Stimulated activated memory B cell treated with anti-CD40 and anti-IgM and Interleukin-4, amounts not matched to agents 10 μg/mL and 1 μg/mL and 100 μg/mL, for 72 hours (primary cell): Measurements from ENCODE around the gene AMIGO2.

ENCODE experiments used
- ATAC-seq: fragments of 150-1000 bp; cut with Tn5 transposase; 2 replicates; pipeline ENCODE4 v1.10.0; 2021
- H3K27ac Mint-ChIP-seq: one replicate; pipeline ENCODE4 v1.8.0; 2022; ENCODE audit warnings: mild to moderate bottlenecking, mixed read lengths
- H3K27me3 Mint-ChIP-seq: one replicate; pipeline ENCODE4 v1.8.0; 2022; ENCODE audit warnings: mixed read lengths
- H3K36me3 Mint-ChIP-seq: one replicate; pipeline ENCODE4 v1.8.0; 2022; ENCODE audit warnings: mixed read lengths
- H3K4me1 Mint-ChIP-seq: one replicate; pipeline ENCODE4 v1.8.0; 2022; ENCODE audit warnings: mixed read lengths
- H3K4me3 Mint-ChIP-seq: one replicate; pipeline ENCODE4 v1.8.0; 2022; ENCODE audit warnings: mild to moderate bottlenecking, moderate library complexity, mixed read lengths
- H3K9me3 Mint-ChIP-seq: one replicate; pipeline ENCODE4 v1.8.0; 2022; ENCODE audit warnings: mixed read lengths

AMIGO2 gene

GRCh38 chr12:47038270-47038748 lies 41.5 kb downstream of the AMIGO2 start:
- Mint-ChIP-seq H3K4me3 (no peak overlapping the region), H3K9me3 (peaks cover 5% of the 10 kb centered on the region), H3K36me3 (peaks cover 6% of the 10 kb centered on the region), H3K27me3 (no peaks in the 10 kb centered on the region), H3K27ac (peak overlapping the region; percentile 65), H3K4me1 (peaks cover 36% of the 10 kb centered on the region)
- ATAC-seq, result no peak

DNA sequence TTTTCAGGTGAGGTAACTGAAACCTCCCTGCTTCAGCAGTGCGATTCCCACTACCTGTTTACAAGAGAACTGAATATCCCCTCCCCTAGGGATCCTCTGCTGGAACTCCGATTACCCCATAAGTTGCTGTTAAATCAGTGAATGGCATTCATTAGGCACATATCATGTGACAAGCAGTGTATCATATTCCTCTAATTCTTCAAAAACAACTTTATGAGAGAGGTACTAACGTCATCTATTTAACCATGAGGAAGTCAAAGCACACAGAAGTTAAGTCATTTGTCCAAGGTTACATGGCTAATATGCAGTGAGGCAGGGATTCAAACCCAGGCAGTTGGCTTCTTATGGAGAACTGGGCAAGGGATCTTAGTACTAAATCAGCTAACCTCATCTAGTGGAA lies 44.3 kb downstream of the AMIGO2 start:
- H3K27ac Mint-ChIP-seq, result no peak overlapping the region
- H3K27me3 Mint-ChIP-seq, result no peaks in the 10 kb centered on the region
- ATAC-seq, result no peak
- no peaks in the 10 kb centered on the region for H3K36me3 Mint-ChIP-seq
- no peak overlapping the region for H3K4me3 Mint-ChIP-seq
- H3K9me3 Mint-ChIP-seq, result peaks cover 3% of the 10 kb centered on the region
- H3K4me1 Mint-ChIP-seq, result peaks cover 44% of the 10 kb centered on the region

DNA sequence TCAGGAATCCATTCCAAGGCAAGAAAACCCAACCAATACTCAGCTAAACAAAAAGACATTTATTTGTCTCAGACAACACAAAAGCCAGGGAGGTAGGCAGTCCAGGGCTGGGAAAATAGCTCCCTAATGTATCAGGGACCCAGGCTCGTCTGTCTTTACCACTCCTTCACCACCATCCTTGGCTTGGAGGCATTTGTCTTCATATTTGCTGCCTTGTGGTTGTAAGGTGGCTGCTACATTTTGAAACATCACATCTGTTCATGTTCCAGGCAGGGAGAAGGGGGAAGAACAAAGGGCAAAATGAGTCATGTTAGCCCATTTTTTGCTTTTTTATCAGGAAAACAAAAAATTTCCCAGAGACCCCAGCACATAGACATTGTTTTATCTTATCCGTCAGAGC lies 45.1 kb downstream of the AMIGO2 start:
- Mint-ChIP-seq H3K27me3 (no peaks in the 10 kb centered on the region), H3K36me3 (no peaks in the 10 kb centered on the region), H3K4me3 (no peak overlapping the region), H3K27ac (peak overlapping the region; percentile 67), H3K9me3 (peaks cover 3% of the 10 kb centered on the region), H3K4me1 (peaks cover 44% of the 10 kb centered on the region)
- no peak for ATAC-seq

- Mint-ChIP-seq H3K36me3 (no peaks in the 10 kb centered on the region), H3K27me3 (no peaks in the 10 kb centered on the region), H3K27ac (peak overlapping the region; percentile 67), H3K9me3 (peaks cover 3% of the 10 kb centered on the region), H3K4me3 (no peak overlapping the region), H3K4me1 (peaks cover 44% of the 10 kb centered on the region)
- no peak for ATAC-seq
Measured at GRCh38 chr12:47033789-47034555, 45.8 kb downstream of the AMIGO2 start.

DNA sequence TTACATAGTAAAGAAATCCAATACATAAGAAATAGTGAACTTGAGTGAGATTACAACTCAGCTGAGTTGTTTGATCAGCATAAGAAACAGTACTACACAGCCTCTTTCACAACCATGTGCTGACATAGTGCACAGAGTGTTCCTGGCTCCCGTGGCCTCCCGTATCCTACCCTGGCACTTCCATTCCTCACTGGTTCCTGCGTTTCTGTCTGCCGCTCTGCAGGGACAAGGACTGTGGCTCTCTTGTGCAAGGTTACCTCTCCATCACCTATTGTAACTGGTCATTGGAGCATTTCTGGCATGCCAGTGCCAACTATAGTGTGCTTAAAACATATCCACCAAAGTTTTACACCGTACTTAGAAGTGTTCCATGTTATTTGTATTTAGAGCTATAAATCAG lies 46.7 kb downstream of the AMIGO2 start:
- H3K36me3 Mint-ChIP-seq, result no peaks in the 10 kb centered on the region
- no peaks in the 10 kb centered on the region for H3K27me3 Mint-ChIP-seq
- H3K4me3 Mint-ChIP-seq, result no peak overlapping the region
- H3K9me3 Mint-ChIP-seq, result peaks cover 3% of the 10 kb centered on the region
- peak overlapping the region; percentile 67 for H3K27ac Mint-ChIP-seq
- peaks cover 39% of the 10 kb centered on the region for H3K4me1 Mint-ChIP-seq
- ATAC-seq, result no peak

GRCh38 chr12:47032644-47033043 lies 47.1 kb downstream of the AMIGO2 start:
- H3K36me3 Mint-ChIP-seq, result no peaks in the 10 kb centered on the region
- H3K9me3 Mint-ChIP-seq, result peaks cover 3% of the 10 kb centered on the region
- H3K4me1 Mint-ChIP-seq, result peaks cover 37% of the 10 kb centered on the region
- no peak overlapping the region for H3K4me3 Mint-ChIP-seq
- ATAC-seq, result peak; percentile 56
- peak overlapping the region; percentile 67 for H3K27ac Mint-ChIP-seq
- no peaks in the 10 kb centered on the region for H3K27me3 Mint-ChIP-seq

DNA sequence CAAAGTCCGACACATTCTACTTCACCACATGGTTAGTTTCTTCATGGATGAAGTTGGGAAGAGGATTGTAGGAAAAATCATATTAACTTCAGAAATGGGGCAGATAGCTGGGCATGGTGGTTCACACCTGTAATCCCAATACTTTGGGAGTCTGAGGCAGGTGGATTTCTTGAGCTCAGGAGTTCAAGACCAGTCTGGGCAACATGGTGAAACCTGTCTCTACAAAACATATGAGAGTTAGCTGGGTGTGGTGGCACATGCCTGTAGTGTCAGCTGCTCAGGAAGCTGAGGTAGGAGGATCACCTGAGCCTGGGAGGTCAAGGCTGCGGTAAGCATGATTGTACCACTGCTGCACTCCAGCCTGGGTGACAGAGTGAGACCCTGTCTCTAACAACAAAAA lies 49.9 kb downstream of the AMIGO2 start:
- Mint-ChIP-seq H3K9me3 (no peaks in the 10 kb centered on the region), H3K27ac (no peak overlapping the region), H3K27me3 (no peaks in the 10 kb centered on the region), H3K4me3 (no peak overlapping the region), H3K36me3 (no peaks in the 10 kb centered on the region), H3K4me1 (peaks cover 24% of the 10 kb centered on the region)
- no peak for ATAC-seq

GRCh38 chr12:47028981-47029708 lies 50.6 kb downstream of the AMIGO2 start:
- Mint-ChIP-seq H3K4me1 (peaks cover 16% of the 10 kb centered on the region), H3K4me3 (no peak overlapping the region), H3K36me3 (no peaks in the 10 kb centered on the region), H3K9me3 (no peaks in the 10 kb centered on the region), H3K27ac (no peak overlapping the region), H3K27me3 (no peaks in the 10 kb centered on the region)
- no peak for ATAC-seq

- Mint-ChIP-seq H3K36me3 (no peaks in the 10 kb centered on the region), H3K4me3 (no peak overlapping the region), H3K27me3 (no peaks in the 10 kb centered on the region), H3K9me3 (no peaks in the 10 kb centered on the region), H3K4me1 (peaks cover 6% of the 10 kb centered on the region), H3K27ac (no peak overlapping the region)
- no peak for ATAC-seq
Measured at GRCh38 chr12:47028186-47028585, 51.6 kb downstream of the AMIGO2 start.
